ENCODE results near the gene RASGEF1C.
"Not testable (repeated sequence)": the region's sequence is repeated elsewhere in the genome, so short reads cannot be mapped to it uniquely, and the experiment has no call there.

- not testable (repeated sequence) for TF ChIP-seq CTCF, POLR2A (IDR thresholded peaks at IDR 0.05)
These were observed 84.3 kb downstream of the RASGEF1C start for GRCh38 chr5:180124662-180125061.
